ENCODE results near the gene HPGDS. TPM values are rescaled to one million over a fixed set of nuclear protein-coding genes. Genes with fewer than 3 reads are reported as not detected.

HPGDS gene
- total RNA-seq, 1 experiment from 2014 or later: not detected

DNA sequence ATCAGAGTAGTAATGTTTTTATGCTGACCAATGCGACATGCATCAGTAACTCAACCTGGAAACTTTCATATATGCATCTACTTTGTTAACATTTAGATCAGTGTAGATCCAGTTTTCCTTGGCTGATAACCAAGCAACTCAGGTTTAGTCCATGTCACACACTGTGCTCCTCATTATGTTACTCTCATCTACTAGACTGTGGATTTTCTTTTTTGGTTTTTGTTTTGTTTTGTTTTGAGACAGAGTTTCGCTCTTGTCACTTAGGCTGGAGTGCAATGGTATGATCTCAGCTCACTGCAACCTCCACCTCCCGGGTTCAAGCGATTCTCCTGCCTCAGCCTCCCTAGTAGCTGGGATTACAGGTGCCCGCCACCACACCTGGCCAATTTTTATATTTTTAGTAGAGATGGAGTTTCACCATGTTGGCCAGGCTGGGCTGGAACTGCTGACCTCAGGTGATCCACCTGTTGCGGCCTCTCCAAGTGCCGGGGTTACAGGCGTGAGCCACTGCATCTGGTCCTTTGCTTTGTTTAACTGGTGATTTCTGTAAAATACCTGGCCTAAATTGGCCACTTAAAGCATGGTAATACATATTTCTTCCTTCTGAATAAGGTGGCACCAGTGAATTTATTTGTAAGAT is 86.4 kb downstream of the HPGDS start:
- DNase-seq (ENCODE audit: low read depth): no peak

DNA sequence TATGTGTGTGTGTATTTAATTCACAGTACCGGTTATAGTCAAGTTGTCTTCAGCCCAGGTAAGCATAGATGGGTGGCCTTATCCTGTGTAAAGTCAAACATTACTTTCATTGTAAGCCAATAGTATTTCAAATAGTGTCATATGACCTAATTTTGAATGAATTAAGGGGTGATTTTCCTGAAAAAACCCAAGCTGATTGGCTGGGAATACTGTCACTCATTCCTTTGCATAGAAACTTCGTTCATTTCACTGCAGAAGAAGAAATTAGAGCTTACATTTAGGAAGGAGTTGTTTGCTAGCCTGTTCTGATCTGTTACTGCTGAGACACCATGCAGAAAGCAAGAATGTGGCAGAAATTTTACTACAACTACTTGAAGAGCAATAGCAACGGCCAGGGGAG is 89.6 kb downstream of the HPGDS start:
- DNase-seq (ENCODE audit: low read depth): no peak

GRCh38 chr4:94251094-94251493 is 91.5 kb downstream of the HPGDS start:
- DNase-seq (ENCODE audit: low read depth): no peak

Other genes starting within 250 kb of the HPGDS start
- gene SMARCAD1, start 135.0 kb downstream of the HPGDS start, total RNA-seq (2014; rRNA removed; shearing (Covaris generic)): 14.7 and 18.7 TPM in 2 replicates
- 49.8 and 54.3 TPM in 2 replicates for gene PDLIM5, start 109.1 kb upstream of the HPGDS start, total RNA-seq (2014; rRNA removed; shearing (Covaris generic))